COLO668 (cell line): ENCODE results near the gene PLEKHM3.

Source experiments
- DNase-seq: peaks from one replicate; lab custom pipeline; 2025; ENCODE audit not compliant: unreplicated experiment; lab: John Stamatoyannopoulos, UW

Gene PLEKHM3

GRCh38 chr2:207993151-207993763, 32.1 kb downstream of the PLEKHM3 start:
- DNase-seq = no peak

- no peak for DNase-seq
These were observed 33.4 kb downstream of the PLEKHM3 start for GRCh38 chr2:207991944-207992343.

GRCh38 chr2:207990784-207991183, 34.5 kb downstream of the PLEKHM3 start:
- no peak for DNase-seq

- no peak for DNase-seq
These were observed 36.4 kb downstream of the PLEKHM3 start for GRCh38 chr2:207988975-207989374.

GRCh38 chr2:207987025-207987716, 38.2 kb downstream of the PLEKHM3 start:
- no peak for DNase-seq

- DNase-seq = no peak
These were observed 40.4 kb downstream of the PLEKHM3 start for GRCh38 chr2:207984765-207985480.

- no peak for DNase-seq
These were observed 41.7 kb downstream of the PLEKHM3 start for GRCh38 chr2:207983641-207984042.

- DNase-seq = no peak
These were observed 47.0 kb downstream of the PLEKHM3 start for GRCh38 chr2:207978177-207978948.

- DNase-seq = no peak
These were observed 49.4 kb downstream of the PLEKHM3 start for GRCh38 chr2:207975921-207976320.

- no peak for DNase-seq
These were observed 51.1 kb downstream of the PLEKHM3 start for GRCh38 chr2:207974216-207974605.

- DNase-seq = no peak
These were observed 54.5 kb downstream of the PLEKHM3 start for GRCh38 chr2:207970826-207971180.

- no peak for DNase-seq
These were observed 55.0 kb downstream of the PLEKHM3 start for GRCh38 chr2:207970147-207970825.

- DNase-seq = no peak
These were observed 56.1 kb downstream of the PLEKHM3 start for GRCh38 chr2:207969249-207969648.

GRCh38 chr2:207967121-207967520, 58.2 kb downstream of the PLEKHM3 start:
- no peak for DNase-seq

- DNase-seq = no peak
These were observed 64.4 kb downstream of the PLEKHM3 start for GRCh38 chr2:207960911-207961310.

- DNase-seq = no peak
These were observed 65.2 kb downstream of the PLEKHM3 start for GRCh38 chr2:207960090-207960489.

- no peak for DNase-seq
These were observed 68.6 kb downstream of the PLEKHM3 start for GRCh38 chr2:207956771-207957170.

GRCh38 chr2:207955456-207955855, 69.9 kb downstream of the PLEKHM3 start:
- DNase-seq = no peak

GRCh38 chr2:207953354-207953753, 72.0 kb downstream of the PLEKHM3 start:
- no peak for DNase-seq

GRCh38 chr2:207952564-207953345, 72.6 kb downstream of the PLEKHM3 start:
- peak; percentile 6 for DNase-seq
